Uterus (tissue), 2 donors: Measurements from ENCODE around the gene OR7A17.

Experiments
- CTCF ChIP-seq, 4 experiments: fragments of 200-600 bp in 2 of 4; fragments of 450-650 bp in 2 of 4; sonication (generic) in 2 of 4; IDR thresholded peaks; one replicate each; pipeline ENCODE4 v1.5.1; 2016 to 2019; ENCODE audit warnings: antibody characterized with exemption in 4 of 4, mild to moderate bottlenecking in 2 of 4, moderate library complexity in 1 of 4
- POLR2A ChIP-seq, 2 donors: fragments of 450-650 bp; IDR thresholded peaks; one replicate each; pipeline ENCODE4 v1.6.1; 2016; ENCODE audit warnings: antibody characterized with exemption in 2 of 2, mild to moderate bottlenecking in 1 of 2, moderate library complexity in 1 of 2

GRCh38 chr19:14868497-14868896, 17.4 kb downstream of the OR7A17 start:
- no peak for TF ChIP-seq CTCF (IDR thresholded peaks at IDR 0.05)
- TF ChIP-seq POLR2A (IDR thresholded peaks at IDR 0.05), result no peak
